ENCODE results near the gene RAB5A. TPM values are rescaled to one million over a fixed set of nuclear protein-coding genes. Genes with fewer than 3 reads are reported as not detected.
"Not testable (repeated sequence)": the region's sequence is repeated elsewhere in the genome, so short reads cannot be mapped to it uniquely, and the experiment has no call there.

The RAB5A gene
- total RNA-seq, 6 experiments from 2014 or later, result 23.9 to 44.1 (median 30.8) TPM

DNA sequence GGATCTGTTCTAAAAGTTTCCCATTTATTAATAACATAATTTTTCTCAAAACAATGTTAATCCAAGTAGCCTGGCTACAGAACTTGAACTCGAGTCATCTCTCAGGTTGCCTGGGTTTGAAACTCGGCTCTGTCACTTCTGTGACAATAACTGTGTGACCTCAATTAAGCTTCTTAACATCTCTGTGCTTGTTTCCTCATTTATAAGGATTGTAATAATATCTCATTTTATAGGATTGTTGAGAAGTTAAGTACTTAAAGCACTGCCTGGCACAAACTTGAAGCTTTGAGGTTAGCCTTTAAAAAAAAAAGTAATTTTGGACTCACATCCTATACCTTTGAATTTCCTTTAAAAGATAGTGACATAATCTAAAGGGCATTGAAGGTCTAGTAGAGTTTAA, 3.4 kb downstream of the RAB5A start:
- H3K4me1 ChIP-seq, result peaks cover 0 to 23% (median 8%) of the 10 kb centered on the region in 4 donors
- no peaks in the 10 kb centered on the region for H3K9me3 ChIP-seq
- DNase-seq (no peak), ATAC-seq (no peak)
- intact Hi-C loops (cut with DNase I), result no loop called here
- no peak overlapping the region for H3K4me3 ChIP-seq
- WGBS (ENCODE audit: insufficient coverage, low coverage, low lambda C conversion rate, missing lambda C conversion rate), result 82% methylated on average over 2 of the region's 2 CpGs
- no peaks in the 10 kb centered on the region for H3K27me3 ChIP-seq
- TF ChIP-seq, protein P1, sequence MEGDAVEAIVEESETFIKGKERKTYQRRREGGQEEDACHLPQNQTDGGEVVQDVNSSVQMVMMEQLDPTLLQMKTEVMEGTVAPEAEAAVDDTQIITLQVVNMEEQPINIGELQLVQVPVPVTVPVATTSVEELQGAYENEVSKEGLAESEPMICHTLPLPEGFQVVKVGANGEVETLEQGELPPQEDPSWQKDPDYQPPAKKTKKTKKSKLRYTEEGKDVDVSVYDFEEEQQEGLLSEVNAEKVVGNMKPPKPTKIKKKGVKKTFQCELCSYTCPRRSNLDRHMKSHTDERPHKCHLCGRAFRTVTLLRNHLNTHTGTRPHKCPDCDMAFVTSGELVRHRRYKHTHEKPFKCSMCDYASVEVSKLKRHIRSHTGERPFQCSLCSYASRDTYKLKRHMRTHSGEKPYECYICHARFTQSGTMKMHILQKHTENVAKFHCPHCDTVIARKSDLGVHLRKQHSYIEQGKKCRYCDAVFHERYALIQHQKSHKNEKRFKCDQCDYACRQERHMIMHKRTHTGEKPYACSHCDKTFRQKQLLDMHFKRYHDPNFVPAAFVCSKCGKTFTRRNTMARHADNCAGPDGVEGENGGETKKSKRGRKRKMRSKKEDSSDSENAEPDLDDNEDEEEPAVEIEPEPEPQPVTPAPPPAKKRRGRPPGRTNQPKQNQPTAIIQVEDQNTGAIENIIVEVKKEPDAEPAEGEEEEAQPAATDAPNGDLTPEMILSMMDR (IDR thresholded peaks at IDR 0.05), result no peak
- no peak for TF ChIP-seq POLR2A (IDR thresholded peaks at IDR 0.05)
- H3K27ac ChIP-seq, result no peak overlapping the region
- peaks cover 0 to 28% (median 0%) of the 10 kb centered on the region in 4 donors for H3K36me3 ChIP-seq

DNA sequence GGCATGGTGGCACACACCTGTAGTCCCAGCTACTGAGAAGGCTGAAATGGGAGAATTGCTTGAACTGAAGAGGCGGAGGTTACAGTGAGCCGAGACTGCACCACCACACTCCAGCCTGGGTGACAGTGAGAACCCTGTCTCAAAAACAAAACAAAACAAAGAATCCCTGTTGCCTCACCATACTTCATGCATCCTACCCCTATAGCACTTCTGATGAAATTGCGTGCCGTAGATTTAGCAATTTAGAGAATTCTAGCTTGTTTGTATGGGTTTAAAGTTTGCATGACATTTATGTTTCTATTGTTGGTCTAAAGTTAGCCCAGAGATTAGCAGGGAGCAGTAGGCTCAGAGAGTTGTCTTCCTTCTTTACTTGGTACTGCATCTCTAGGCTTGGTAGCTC, 7.8 kb downstream of the RAB5A start:
- 92% methylated on average over 4 of the region's 4 CpGs for WGBS (ENCODE audit: insufficient coverage, low coverage, low lambda C conversion rate, missing lambda C conversion rate)
- ATAC-seq (no peak), DNase-seq (no peak)
- Histone ChIP-seq H3K9me3 (no peaks in the 10 kb centered on the region), H3K27me3 (no peaks in the 10 kb centered on the region), H3K36me3 (peaks cover 0 to 34% (median 0%) of the 10 kb centered on the region in 4 donors), H3K4me3 (no peak overlapping the region), H3K27ac (no peak overlapping the region), H3K4me1 (peaks cover 0 to 7% (median 1%) of the 10 kb centered on the region in 4 donors)
- TF ChIP-seq, protein P1 (IDR thresholded peaks at IDR 0.05), result no peak
- no peak for TF ChIP-seq POLR2A (IDR thresholded peaks at IDR 0.05)
- intact Hi-C loops (cut with DNase I), result no loop called here

DNA sequence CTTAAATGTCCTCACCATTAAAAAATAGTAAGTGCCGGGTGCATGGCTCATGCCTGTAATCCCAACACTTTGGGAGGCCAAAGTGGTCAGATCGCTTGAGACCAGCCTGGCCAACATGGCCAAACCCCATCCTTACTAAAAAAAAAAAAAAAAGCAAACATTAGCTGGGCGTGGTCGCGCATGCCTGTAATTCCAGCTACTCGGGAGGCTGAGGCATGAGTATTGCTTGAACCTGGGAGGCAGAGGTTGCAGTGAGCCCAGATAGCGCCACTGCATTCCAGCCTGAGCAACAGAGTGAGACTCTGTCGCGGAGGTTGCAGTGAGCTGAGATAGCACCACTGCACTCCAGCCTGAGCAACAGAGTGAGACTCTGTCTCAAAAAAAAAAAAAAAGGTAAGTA, 10.5 kb downstream of the RAB5A start:
- H3K27ac ChIP-seq; H3K9me3 ChIP-seq; DNase-seq; ATAC-seq; H3K27me3 ChIP-seq; H3K4me3 ChIP-seq; H3K4me1 ChIP-seq; intact Hi-C loops (cut with DNase I): not testable (repeated sequence)
- WGBS (ENCODE audit: insufficient coverage, low coverage, low lambda C conversion rate, missing lambda C conversion rate), result 96% methylated on average over 4 of the region's 9 CpGs
- H3K36me3 ChIP-seq, result peaks cover 0 to 20% (median 0%) of the 10 kb centered on the region in 4 donors

DNA sequence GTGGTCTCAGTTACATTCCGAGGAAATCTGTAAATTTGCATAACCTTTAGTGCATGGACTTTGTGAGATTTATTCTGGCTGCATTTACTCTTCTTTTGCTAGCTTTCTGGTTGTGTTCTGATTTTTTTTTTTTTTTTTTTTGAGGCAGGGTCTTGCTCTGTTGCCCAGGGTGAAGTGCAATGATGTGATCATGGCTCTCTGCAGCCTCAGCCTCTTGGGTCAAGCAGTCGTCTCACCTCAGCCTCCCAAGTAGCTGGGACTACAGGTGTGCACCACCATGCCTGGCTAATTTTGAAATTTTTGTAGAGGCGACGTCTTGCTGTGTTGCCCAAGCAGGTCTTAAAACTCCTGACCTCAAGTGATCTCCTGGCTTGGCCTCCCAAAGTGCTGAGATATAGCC, 12.6 kb downstream of the RAB5A start:
- Histone ChIP-seq H3K4me3 (no peak overlapping the region), H3K36me3 (peaks cover 0 to 9% (median 0%) of the 10 kb centered on the region in 4 donors), H3K27me3 (no peaks in the 10 kb centered on the region), H3K4me1 (peaks cover 0 to 6% (median 0%) of the 10 kb centered on the region in 4 donors), H3K27ac (no peak overlapping the region), H3K9me3 (no peaks in the 10 kb centered on the region)
- DNase-seq (no peak), ATAC-seq (no peak)
- TF ChIP-seq POLR2A (IDR thresholded peaks at IDR 0.05), result no peak
- TF ChIP-seq, protein P1 (IDR thresholded peaks at IDR 0.05), result no peak
- intact Hi-C loops (cut with DNase I), result no loop called here
- WGBS (ENCODE audit: insufficient coverage, low coverage, low lambda C conversion rate, missing lambda C conversion rate), result 88% methylated on average over 2 of the region's 4 CpGs

DNA sequence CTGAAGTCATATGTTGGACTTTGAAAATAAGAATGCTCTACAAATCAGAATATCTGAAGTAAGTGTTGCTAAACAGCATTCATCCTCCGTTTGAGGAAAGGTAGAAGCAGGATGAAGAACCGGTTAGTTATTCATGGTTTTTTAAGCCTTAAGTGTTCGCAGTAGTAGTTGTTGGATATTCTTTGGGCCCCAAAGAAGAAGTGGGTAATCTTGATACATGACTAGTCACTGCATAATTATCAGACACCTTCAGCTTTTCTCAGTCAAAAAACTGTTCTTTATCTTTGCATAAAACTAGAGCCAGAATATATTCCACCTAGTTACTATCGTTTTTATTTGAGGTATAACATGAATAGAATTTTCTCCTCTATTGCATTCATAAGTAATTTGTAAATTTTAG, 13.8 kb downstream of the RAB5A start:
- no peak for ATAC-seq
- intact Hi-C loops (cut with DNase I), result no loop called here
- no peaks in the 10 kb centered on the region for H3K9me3 ChIP-seq
- peaks cover 0 to 5% (median 0%) of the 10 kb centered on the region in 4 donors for H3K36me3 ChIP-seq
- peaks cover 0 to 6% (median 0%) of the 10 kb centered on the region in 4 donors for H3K4me1 ChIP-seq
- no peak overlapping the region for H3K27ac ChIP-seq
- WGBS (ENCODE audit: insufficient coverage, low coverage, low lambda C conversion rate, missing lambda C conversion rate), result 76% methylated on average over 4 of the region's 4 CpGs
- no peak for TF ChIP-seq POLR2A (IDR thresholded peaks at IDR 0.05)
- no peak overlapping the region for H3K4me3 ChIP-seq
- H3K27me3 ChIP-seq, result no peaks in the 10 kb centered on the region
- DNase-seq, result no peak

GRCh38 chr3:19961960-19962359, 15.1 kb downstream of the RAB5A start:
- Histone ChIP-seq H3K9me3 (no peaks in the 10 kb centered on the region), H3K27ac (no peak overlapping the region), H3K4me1 (peaks cover 0 to 9% (median 0%) of the 10 kb centered on the region in 4 donors), H3K36me3 (peaks cover 0 to 5% (median 0%) of the 10 kb centered on the region in 4 donors), H3K27me3 (no peaks in the 10 kb centered on the region), H3K4me3 (no peak overlapping the region)
- DNase-seq, result no peak
- 100% methylated on average over 4 of the region's 4 CpGs for WGBS (ENCODE audit: insufficient coverage, low coverage, low lambda C conversion rate, missing lambda C conversion rate)
- no peak for ATAC-seq
- no peak for TF ChIP-seq POLR2A (IDR thresholded peaks at IDR 0.05)
- TF ChIP-seq, protein P1 (IDR thresholded peaks at IDR 0.05), result no peak
- intact Hi-C loops (cut with DNase I), result no loop called here

All from right lobe of liver (tissue), 6 donors.